WTC11 (cell line): Measurements from ENCODE around the gene COL4A1. TPM values are rescaled to one million over a fixed set of nuclear protein-coding genes. Genes with fewer than 3 reads are reported as not detected.

Experiments used
- ATAC-seq: fragments of 200-7000 bp; cut with Tn5 transposase; 2 replicates; pipeline ENCODE4 v1.10.0; 2021; ENCODE audit warnings: mild to moderate bottlenecking, moderate library complexity
- CTCF ChIA-PET: fragments of 300-600 bp; sonication (Branson Sonifier 250); formaldehyde crosslinking; loops from one replicate; lab custom pipeline; 2021; ENCODE audit warnings: antibody characterized with exemption; lab: Charles Lee
- POLR2A ChIA-PET: fragments of 350-600 bp; sonication (Branson Sonifier 250); formaldehyde crosslinking; loops from one replicate; lab custom pipeline; 2021; ENCODE audit warnings: antibody characterized with exemption; lab: Charles Lee
- DNase-seq: peaks from one replicate; pipeline ENCODE4 v3.0.0; 2021; ENCODE audit warnings: low spot score
- H3K27ac Mint-ChIP-seq: 2 replicates; pipeline ENCODE4 v1.8.0; 2021; ENCODE audit warnings: mixed read lengths
- H3K27me3 Mint-ChIP-seq: 2 replicates; pipeline ENCODE4 v1.8.0; 2021; ENCODE audit warnings: low read depth, mild to moderate bottlenecking, moderate library complexity, mixed read lengths
- H3K36me3 Mint-ChIP-seq: 2 replicates; pipeline ENCODE4 v1.8.0; 2021; ENCODE audit warnings: mixed read lengths
- H3K4me1 Mint-ChIP-seq: 2 replicates; pipeline ENCODE4 v1.8.0; 2022; ENCODE audit warnings: mixed read lengths
- H3K4me3 Mint-ChIP-seq: 2 replicates; pipeline ENCODE4 v1.8.0; 2021; ENCODE audit warnings: mild to moderate bottlenecking, moderate library complexity, mixed read lengths
- H3K9me3 Mint-ChIP-seq: 2 replicates; pipeline ENCODE4 v1.8.0; 2021; ENCODE audit warnings: mixed read lengths
- AFF4 ChIP-seq: sonication (generic); formaldehyde crosslinking; IDR thresholded peaks from 2 replicates; pipeline ENCODE4 v1.8.1; 2023; ENCODE audit warnings: mild to moderate bottlenecking, missing genetic modification reagents, borderline replicate concordance
- ARID4B ChIP-seq: sonication (generic); formaldehyde crosslinking; IDR thresholded peaks from 2 replicates; pipeline ENCODE4 v1.8.0; 2023; ENCODE audit warnings: missing genetic modification reagents, mild to moderate bottlenecking, borderline replicate concordance
- ATF2 ChIP-seq: sonication (generic); formaldehyde crosslinking; IDR thresholded peaks from 2 replicates; pipeline ENCODE4 v1.8.1; 2022; ENCODE audit warnings: low read depth, missing genetic modification reagents, borderline replicate concordance
- CREM ChIP-seq: sonication (generic); formaldehyde crosslinking; IDR thresholded peaks from 2 replicates; pipeline ENCODE4 v1.8.1; 2022; ENCODE audit warnings: mild to moderate bottlenecking, missing genetic modification reagents, moderate library complexity
- ESRRA ChIP-seq: sonication (generic); formaldehyde crosslinking; IDR thresholded peaks from 2 replicates; pipeline ENCODE4 v1.8.1; 2022; ENCODE audit warnings: mild to moderate bottlenecking, missing genetic modification reagents, borderline replicate concordance
- ETV6 ChIP-seq: sonication (generic); formaldehyde crosslinking; IDR thresholded peaks from 2 replicates; pipeline ENCODE4 v1.8.1; 2022; ENCODE audit warnings: mild to moderate bottlenecking, missing genetic modification reagents
- GRHL2 ChIP-seq: fragments of 250-450 bp; sonication (Bioruptor Pico); IDR thresholded peaks from 2 replicates; pipeline ENCODE4 v1.8.0; 2022; ENCODE audit warnings: mild to moderate bottlenecking, moderate library complexity; ENCODE audit not compliant: insufficient replicate concordance, severe bottlenecking
- MAX ChIP-seq: sonication (generic); formaldehyde crosslinking; IDR thresholded peaks from 2 replicates; pipeline ENCODE4 v1.8.0; 2022; ENCODE audit warnings: mild to moderate bottlenecking, missing genetic modification reagents
- MXD4 ChIP-seq: fragments of 250-450 bp; sonication (Bioruptor Pico); IDR thresholded peaks from 2 replicates; pipeline ENCODE4 v1.8.0; 2021; ENCODE audit warnings: mild to moderate bottlenecking, moderate library complexity, borderline replicate concordance
- NFATC4 ChIP-seq: fragments of 250-450 bp; sonication (Bioruptor Pico); IDR thresholded peaks from 2 replicates; pipeline ENCODE4 v1.9.0; 2021; ENCODE audit warnings: mild to moderate bottlenecking
- OVOL2 ChIP-seq: fragments of 250-450 bp; sonication (Bioruptor Pico); IDR thresholded peaks from 2 replicates; pipeline ENCODE4 v1.9.0; 2021; ENCODE audit warnings: mild to moderate bottlenecking, borderline replicate concordance
- SMAD4 ChIP-seq: sonication (generic); formaldehyde crosslinking; IDR thresholded peaks from 2 replicates; pipeline ENCODE4 v1.8.0; 2022; ENCODE audit warnings: mild to moderate bottlenecking, missing genetic modification reagents
- ZNF263 ChIP-seq: sonication (generic); formaldehyde crosslinking; IDR thresholded peaks from 2 replicates; pipeline ENCODE4 v1.8.1; 2022; ENCODE audit warnings: low read depth, mild to moderate bottlenecking, moderate library complexity, missing genetic modification reagents
- ZNF416 ChIP-seq: fragments of 250-450 bp; sonication (Bioruptor Pico); IDR thresholded peaks from 2 replicates; pipeline ENCODE4 v1.9.0; 2021; ENCODE audit warnings: mild to moderate bottlenecking, inconsistent platforms
- ZNF532 ChIP-seq: fragments of 250-450 bp; sonication (Bioruptor Pico); IDR thresholded peaks from 2 replicates; pipeline ENCODE4 v1.9.0; 2021; ENCODE audit warnings: mild to moderate bottlenecking, borderline replicate concordance
- total RNA-seq: library from RNA; stranded (reverse); gene quantifications from 3 replicates; pipeline ENCODE4 v1.2.3, GENCODE V29; 2021

Gene COL4A1
- total RNA-seq, 1 experiment from 2014 or later: 89.6 TPM

- DNase-seq: no peak
- ATAC-seq: no peak
- TF ChIP-seq ATF2: no peak
- no peak for TF ChIP-seq ZNF532
- no peak for TF ChIP-seq ETV6 (CRISPR knock-in tag)
- TF ChIP-seq MAX: no peak
- TF ChIP-seq OVOL2 (CRISPR knock-in tag): no peak
- no peak for TF ChIP-seq ESRRA (CRISPR knock-in tag)
- TF ChIP-seq ZNF263 (CRISPR knock-in tag): no peak
- no peak for TF ChIP-seq NFATC4
- no peak for TF ChIP-seq ARID4B (CRISPR knock-in tag)
- no peak for TF ChIP-seq ZNF416 (CRISPR knock-in tag)
- no peak for TF ChIP-seq MXD4 (CRISPR knock-in tag)
- no peak for TF ChIP-seq CREM (CRISPR knock-in tag)
- no peak for TF ChIP-seq GRHL2 (CRISPR knock-in tag)
- no peak for TF ChIP-seq AFF4 (CRISPR knock-in tag)
- TF ChIP-seq SMAD4 (CRISPR knock-in tag): no peak
- Mint-ChIP-seq H3K27me3 (no peaks in the 10 kb centered on the region), H3K27ac (no peak overlapping the region), H3K36me3 (peaks cover 19% of the 10 kb centered on the region), H3K9me3 (no peaks in the 10 kb centered on the region), H3K4me1 (peaks cover 3% of the 10 kb centered on the region; the same call in 1 of the 2 replicates), H3K4me3 (no peak overlapping the region)
- POLR2A ChIA-PET: interaction anchor here (0.6 kb wide), 1 partner anchor 269 kb away, joined by 3 read pairs; no protein-coding TSS in a partner anchor
- CTCF ChIA-PET: no interaction called here
These were observed 145.7 kb downstream of the COL4A1 start for GRCh38 chr13:110161112-110161882.
